Mesothelial cell of epicardium (in vitro differentiated cells): Measurements from ENCODE around the gene PALLD. TPM values are rescaled to one million over a fixed set of nuclear protein-coding genes. Genes with fewer than 3 reads are reported as not detected.
A peak's percentile ranks its signal among the peaks of the same experiment; 100 is the strongest.

ENCODE experiments used
- DNase-seq, 2 experiments: peaks; one replicate each; pipeline ENCODE4 v3.0.0; 2021; ENCODE audit warnings: low spot score in 2 of 2; ENCODE audit not compliant: unreplicated experiment in 2 of 2
- H3K27ac Mint-ChIP-seq: 2 replicates; pipeline ENCODE4 v1.8.0; 2021; ENCODE audit warnings: mixed read lengths
- H3K27me3 Mint-ChIP-seq: 2 replicates; pipeline ENCODE4 v1.8.0; 2021; ENCODE audit warnings: low read depth, mixed read lengths
- H3K36me3 Mint-ChIP-seq: 2 replicates; pipeline ENCODE4 v1.8.0; 2021; ENCODE audit warnings: mixed read lengths
- H3K4me1 Mint-ChIP-seq: 2 replicates; pipeline ENCODE4 v1.8.0; 2021; ENCODE audit warnings: mixed read lengths
- H3K4me3 Mint-ChIP-seq: 2 replicates; pipeline ENCODE4 v1.8.0; 2021; ENCODE audit warnings: mild to moderate bottlenecking, moderate library complexity, mixed read lengths
- H3K9me3 Mint-ChIP-seq: 2 replicates; pipeline ENCODE4 v1.8.0; 2021; ENCODE audit warnings: mixed read lengths
- total RNA-seq: library from RNA; stranded (reverse); gene quantifications from 3 replicates; pipeline ENCODE4 v1.2.1, GENCODE V29; 2021
- TF ChIP-seq, protein P1 (sequence below): fragments of 200-600 bp; sonication (generic); IDR thresholded peaks from one replicate; pipeline ENCODE4 v1.5.0; 2021; ENCODE audit warnings: antibody characterized with exemption; ENCODE audit not compliant: unreplicated experiment

PALLD gene
- total RNA-seq, 1 donor from 2014 or later = 158 TPM

DNA sequence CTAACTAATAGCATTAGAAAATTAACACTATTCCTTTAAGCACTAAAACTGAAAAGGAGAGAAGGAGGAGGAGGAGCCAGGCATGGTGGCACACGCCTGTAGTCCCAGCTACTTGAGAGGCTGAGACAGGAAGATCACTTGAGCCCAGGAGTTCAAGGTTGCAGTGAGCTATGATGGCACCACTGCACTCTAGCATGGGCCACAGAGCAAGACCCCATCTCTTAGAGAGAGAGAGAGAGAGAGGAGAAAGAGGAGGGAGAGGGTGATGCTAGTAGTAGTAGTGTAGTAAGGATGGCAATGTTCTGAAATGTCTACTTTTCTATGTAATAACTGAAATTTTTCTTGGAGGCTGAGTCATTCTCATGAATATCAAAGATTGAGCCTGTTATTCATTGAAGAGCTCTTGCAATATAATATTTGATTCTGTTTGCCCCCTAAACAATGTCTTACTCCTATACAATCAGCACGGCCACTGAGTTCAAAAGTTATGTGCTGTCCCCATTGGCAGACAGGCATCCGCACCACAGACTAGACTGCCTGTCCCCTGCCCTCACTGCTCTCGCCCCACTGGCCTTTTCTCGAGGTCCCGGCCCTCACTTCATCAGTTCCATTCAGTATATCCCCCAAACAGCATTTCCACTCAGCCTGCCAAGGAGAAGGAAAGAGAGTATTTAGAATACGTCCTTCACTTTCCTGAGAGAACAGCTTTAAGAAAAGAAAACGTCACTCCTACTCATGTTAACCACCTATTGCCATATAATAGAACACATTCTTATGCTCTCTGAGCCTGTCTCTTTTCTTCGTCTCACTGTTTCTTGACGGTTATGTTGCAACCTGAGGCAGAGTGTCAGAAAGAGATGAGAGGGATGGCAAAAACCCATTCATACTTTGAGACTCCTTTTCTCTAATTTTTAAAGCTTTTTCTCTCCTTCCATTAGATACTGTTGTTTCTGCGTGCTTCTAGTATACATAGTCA lies 238.1 kb downstream of the PALLD start:
- no peaks in the 10 kb centered on the region for H3K27me3 Mint-ChIP-seq
- peaks cover 67% of the 10 kb centered on the region for H3K4me1 Mint-ChIP-seq
- TF ChIP-seq, protein P1, sequence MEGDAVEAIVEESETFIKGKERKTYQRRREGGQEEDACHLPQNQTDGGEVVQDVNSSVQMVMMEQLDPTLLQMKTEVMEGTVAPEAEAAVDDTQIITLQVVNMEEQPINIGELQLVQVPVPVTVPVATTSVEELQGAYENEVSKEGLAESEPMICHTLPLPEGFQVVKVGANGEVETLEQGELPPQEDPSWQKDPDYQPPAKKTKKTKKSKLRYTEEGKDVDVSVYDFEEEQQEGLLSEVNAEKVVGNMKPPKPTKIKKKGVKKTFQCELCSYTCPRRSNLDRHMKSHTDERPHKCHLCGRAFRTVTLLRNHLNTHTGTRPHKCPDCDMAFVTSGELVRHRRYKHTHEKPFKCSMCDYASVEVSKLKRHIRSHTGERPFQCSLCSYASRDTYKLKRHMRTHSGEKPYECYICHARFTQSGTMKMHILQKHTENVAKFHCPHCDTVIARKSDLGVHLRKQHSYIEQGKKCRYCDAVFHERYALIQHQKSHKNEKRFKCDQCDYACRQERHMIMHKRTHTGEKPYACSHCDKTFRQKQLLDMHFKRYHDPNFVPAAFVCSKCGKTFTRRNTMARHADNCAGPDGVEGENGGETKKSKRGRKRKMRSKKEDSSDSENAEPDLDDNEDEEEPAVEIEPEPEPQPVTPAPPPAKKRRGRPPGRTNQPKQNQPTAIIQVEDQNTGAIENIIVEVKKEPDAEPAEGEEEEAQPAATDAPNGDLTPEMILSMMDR = no peak
- DNase-seq = no peak
- H3K9me3 Mint-ChIP-seq = no peaks in the 10 kb centered on the region
- peak overlapping the region; percentile 79 for H3K27ac Mint-ChIP-seq
- H3K4me3 Mint-ChIP-seq = peak overlapping the region; percentile 2
- H3K36me3 Mint-ChIP-seq = peaks cover 2% of the 10 kb centered on the region

- Mint-ChIP-seq H3K4me3 (peak overlapping the region; percentile 2), H3K27me3 (no peaks in the 10 kb centered on the region), H3K36me3 (peaks cover 2% of the 10 kb centered on the region), H3K27ac (peak overlapping the region; percentile 79), H3K9me3 (no peaks in the 10 kb centered on the region), H3K4me1 (peaks cover 72% of the 10 kb centered on the region)
- no peak for DNase-seq
- TF ChIP-seq, protein P1 = no peak
Observed at GRCh38 chr4:168735735-168736134, 238.9 kb downstream of the PALLD start.

DNA sequence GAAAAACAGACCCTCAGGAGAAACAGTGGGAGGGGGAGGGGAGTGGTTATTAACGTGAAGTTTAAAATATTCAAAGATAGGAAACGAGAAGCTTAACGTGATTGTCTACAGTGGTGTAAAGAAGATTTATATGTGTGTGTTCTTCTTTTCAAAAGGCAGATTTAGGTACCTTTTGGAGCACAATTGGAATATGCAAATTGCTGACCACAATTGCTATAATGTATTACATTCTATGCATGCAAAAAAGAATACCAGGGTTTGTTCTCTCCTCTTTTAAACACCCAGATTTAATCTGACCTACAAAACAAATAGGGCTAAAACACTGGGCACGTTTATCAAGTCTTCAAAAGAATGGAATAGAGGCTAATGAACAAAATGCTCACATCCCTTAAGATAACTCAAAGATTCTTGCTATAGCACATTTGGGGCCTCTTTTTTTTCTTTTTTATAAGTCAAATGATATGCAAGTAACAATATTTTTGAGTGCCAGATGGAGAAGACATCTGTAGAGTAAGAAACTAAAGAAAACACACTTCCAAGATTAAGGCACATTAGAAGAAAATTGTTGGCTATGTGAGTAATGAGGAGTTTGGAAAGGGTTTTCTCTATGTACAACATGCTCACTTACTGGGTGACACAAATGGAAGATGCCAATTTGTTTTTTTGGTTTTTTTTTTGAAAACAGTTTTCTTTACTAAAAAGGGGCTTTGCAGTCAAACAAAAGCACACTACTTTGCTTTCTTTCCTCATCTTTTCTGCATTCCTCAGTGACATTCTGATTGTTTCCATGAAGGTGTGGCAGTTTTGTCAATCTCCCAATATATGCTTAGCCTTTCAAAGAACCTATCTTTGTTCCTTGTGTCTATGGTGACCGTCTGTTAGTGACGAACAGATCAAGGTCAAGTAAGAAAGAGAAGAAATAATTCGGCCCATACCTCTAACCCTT lies 240.3 kb downstream of the PALLD start:
- Mint-ChIP-seq H3K4me1 (peaks cover 69% of the 10 kb centered on the region), H3K27ac (peak overlapping the region; percentile 10), H3K4me3 (no peak overlapping the region), H3K36me3 (peaks cover 5% of the 10 kb centered on the region), H3K9me3 (no peaks in the 10 kb centered on the region), H3K27me3 (no peaks in the 10 kb centered on the region)
- TF ChIP-seq, protein P1 = no peak
- no peak for DNase-seq

DNA sequence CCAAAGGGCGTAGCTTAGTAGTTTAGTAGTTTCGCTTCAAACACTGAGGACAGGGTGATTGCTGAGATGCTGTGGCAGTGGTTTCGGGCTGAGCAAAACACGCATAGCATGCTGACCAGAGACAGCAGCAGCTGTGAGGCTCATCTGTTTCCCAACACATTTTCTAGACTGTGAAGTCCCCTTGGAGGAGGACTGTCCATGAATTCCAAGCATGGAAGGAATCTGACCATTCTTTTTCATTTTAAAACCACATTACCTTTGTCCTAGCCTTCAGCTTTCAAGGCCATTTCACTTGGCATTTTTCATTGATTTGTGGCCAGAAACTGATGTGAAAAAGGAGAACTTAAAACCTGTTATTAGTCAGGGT lies 240.9 kb downstream of the PALLD start:
- peaks cover 5% of the 10 kb centered on the region for H3K36me3 Mint-ChIP-seq
- H3K4me1 Mint-ChIP-seq = peaks cover 68% of the 10 kb centered on the region
- no peak for DNase-seq
- TF ChIP-seq, protein P1 = no peak
- H3K27ac Mint-ChIP-seq = peak overlapping the region; percentile 19
- no peak overlapping the region for H3K4me3 Mint-ChIP-seq
- no peaks in the 10 kb centered on the region for H3K27me3 Mint-ChIP-seq
- no peaks in the 10 kb centered on the region for H3K9me3 Mint-ChIP-seq

GRCh38 chr4:168739886-168740285 lies 243.0 kb downstream of the PALLD start:
- Mint-ChIP-seq H3K4me1 (peaks cover 65% of the 10 kb centered on the region), H3K9me3 (no peaks in the 10 kb centered on the region), H3K36me3 (peaks cover 12% of the 10 kb centered on the region), H3K27ac (peak overlapping the region; percentile 10), H3K27me3 (no peaks in the 10 kb centered on the region), H3K4me3 (no peak overlapping the region)
- no peak for DNase-seq
- TF ChIP-seq, protein P1 = no peak
